WTC11 (cell line): ENCODE results near the gene TNFSF15.

Experiments used
- CREM ChIP-seq: sonication (generic); formaldehyde crosslinking; IDR thresholded peaks from 2 replicates; pipeline ENCODE4 v1.8.1; 2022; ENCODE audit warnings: mild to moderate bottlenecking, missing genetic modification reagents, moderate library complexity
- CTCF ChIP-seq: fragments of 200-600 bp; IDR thresholded peaks from 2 replicates; pipeline ENCODE4 v1.8.0; 2022; ENCODE audit warnings: antibody characterized with exemption
- FOXK1 ChIP-seq: sonication (generic); formaldehyde crosslinking; IDR thresholded peaks from 2 replicates; pipeline ENCODE4 v1.8.0; 2022; ENCODE audit warnings: mild to moderate bottlenecking, moderate library complexity, missing genetic modification reagents
- IRF2 ChIP-seq: sonication (generic); formaldehyde crosslinking; IDR thresholded peaks from 2 replicates; pipeline ENCODE4 v1.8.0; 2022; ENCODE audit warnings: low read depth, missing genetic modification reagents, borderline replicate concordance
- RELA ChIP-seq: sonication (generic); formaldehyde crosslinking; IDR thresholded peaks from 2 replicates; pipeline ENCODE4 v1.8.1; 2022; ENCODE audit warnings: missing genetic modification reagents, mild to moderate bottlenecking, borderline replicate concordance
- USF2 ChIP-seq: sonication (generic); formaldehyde crosslinking; IDR thresholded peaks from 2 replicates; pipeline ENCODE4 v1.8.1; 2023; ENCODE audit warnings: mild to moderate bottlenecking, missing genetic modification reagents, moderate library complexity
- ZNF138 ChIP-seq: sonication (generic); formaldehyde crosslinking; conservative IDR thresholded peaks from 2 replicates; pipeline ENCODE4 v1.8.1; 2022; ENCODE audit warnings: mild to moderate bottlenecking, moderate library complexity, missing genetic modification reagents
- ZNF232 ChIP-seq: sonication (generic); formaldehyde crosslinking; IDR thresholded peaks from 2 replicates; pipeline ENCODE4 v1.8.0; 2022; ENCODE audit warnings: mild to moderate bottlenecking, missing genetic modification reagents
- TF ChIP-seq, protein P1 (sequence below): sonication (generic); formaldehyde crosslinking; conservative IDR thresholded peaks from 2 replicates; pipeline ENCODE4 v1.8.1; 2022; ENCODE audit warnings: mild to moderate bottlenecking, missing genetic modification reagents
- TF ChIP-seq, protein P2 (sequence below): fragments of 250-450 bp; sonication (Bioruptor Pico); IDR thresholded peaks from 2 replicates; pipeline ENCODE4 v1.9.0; 2021; ENCODE audit warnings: mild to moderate bottlenecking, borderline replicate concordance
- TF ChIP-seq, protein P3 (sequence below): sonication (generic); formaldehyde crosslinking; IDR thresholded peaks from 2 replicates; pipeline ENCODE4 v1.8.0; 2022; ENCODE audit warnings: mild to moderate bottlenecking, missing genetic modification reagents

- TF ChIP-seq ZNF232 (CRISPR knock-in tag) (no peak), CTCF (no peak), CREM (CRISPR knock-in tag) (no peak), RELA (CRISPR knock-in tag) (no peak), ZNF138 (CRISPR knock-in tag) (no peak), USF2 (no peak), FOXK1 (CRISPR knock-in tag) (no peak), IRF2 (CRISPR knock-in tag) (no peak)
- TF ChIP-seq, protein P1, sequence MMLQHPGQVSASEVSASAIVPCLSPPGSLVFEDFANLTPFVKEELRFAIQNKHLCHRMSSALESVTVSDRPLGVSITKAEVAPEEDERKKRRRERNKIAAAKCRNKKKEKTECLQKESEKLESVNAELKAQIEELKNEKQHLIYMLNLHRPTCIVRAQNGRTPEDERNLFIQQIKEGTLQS (CRISPR knock-in tag), result no peak
- TF ChIP-seq, protein P2, sequence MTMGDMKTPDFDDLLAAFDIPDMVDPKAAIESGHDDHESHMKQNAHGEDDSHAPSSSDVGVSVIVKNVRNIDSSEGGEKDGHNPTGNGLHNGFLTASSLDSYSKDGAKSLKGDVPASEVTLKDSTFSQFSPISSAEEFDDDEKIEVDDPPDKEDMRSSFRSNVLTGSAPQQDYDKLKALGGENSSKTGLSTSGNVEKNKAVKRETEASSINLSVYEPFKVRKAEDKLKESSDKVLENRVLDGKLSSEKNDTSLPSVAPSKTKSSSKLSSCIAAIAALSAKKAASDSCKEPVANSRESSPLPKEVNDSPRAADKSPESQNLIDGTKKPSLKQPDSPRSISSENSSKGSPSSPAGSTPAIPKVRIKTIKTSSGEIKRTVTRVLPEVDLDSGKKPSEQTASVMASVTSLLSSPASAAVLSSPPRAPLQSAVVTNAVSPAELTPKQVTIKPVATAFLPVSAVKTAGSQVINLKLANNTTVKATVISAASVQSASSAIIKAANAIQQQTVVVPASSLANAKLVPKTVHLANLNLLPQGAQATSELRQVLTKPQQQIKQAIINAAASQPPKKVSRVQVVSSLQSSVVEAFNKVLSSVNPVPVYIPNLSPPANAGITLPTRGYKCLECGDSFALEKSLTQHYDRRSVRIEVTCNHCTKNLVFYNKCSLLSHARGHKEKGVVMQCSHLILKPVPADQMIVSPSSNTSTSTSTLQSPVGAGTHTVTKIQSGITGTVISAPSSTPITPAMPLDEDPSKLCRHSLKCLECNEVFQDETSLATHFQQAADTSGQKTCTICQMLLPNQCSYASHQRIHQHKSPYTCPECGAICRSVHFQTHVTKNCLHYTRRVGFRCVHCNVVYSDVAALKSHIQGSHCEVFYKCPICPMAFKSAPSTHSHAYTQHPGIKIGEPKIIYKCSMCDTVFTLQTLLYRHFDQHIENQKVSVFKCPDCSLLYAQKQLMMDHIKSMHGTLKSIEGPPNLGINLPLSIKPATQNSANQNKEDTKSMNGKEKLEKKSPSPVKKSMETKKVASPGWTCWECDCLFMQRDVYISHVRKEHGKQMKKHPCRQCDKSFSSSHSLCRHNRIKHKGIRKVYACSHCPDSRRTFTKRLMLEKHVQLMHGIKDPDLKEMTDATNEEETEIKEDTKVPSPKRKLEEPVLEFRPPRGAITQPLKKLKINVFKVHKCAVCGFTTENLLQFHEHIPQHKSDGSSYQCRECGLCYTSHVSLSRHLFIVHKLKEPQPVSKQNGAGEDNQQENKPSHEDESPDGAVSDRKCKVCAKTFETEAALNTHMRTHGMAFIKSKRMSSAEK (CRISPR knock-in tag), result no peak
- TF ChIP-seq, protein P3, sequence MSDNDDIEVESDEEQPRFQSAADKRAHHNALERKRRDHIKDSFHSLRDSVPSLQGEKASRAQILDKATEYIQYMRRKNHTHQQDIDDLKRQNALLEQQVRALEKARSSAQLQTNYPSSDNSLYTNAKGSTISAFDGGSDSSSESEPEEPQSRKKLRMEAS (CRISPR knock-in tag), result no peak
Measured at GRCh38 chr9:114787214-114787613, 18.6 kb downstream of the TNFSF15 start.
